Measurements from ENCODE around the gene CHRNB2. TPM values are rescaled to one million over a fixed set of nuclear protein-coding genes. Genes with fewer than 3 reads are reported as not detected.
A peak's percentile ranks its signal among the peaks of the same experiment; 100 is the strongest.

CHRNB2 gene
- total and polyA plus RNA-seq, 2 of the 4 experiments (the other 2 are of a cell fraction): under 0.01 to 0.03 TPM

GRCh38 chr1:154605534-154605933, 38.0 kb downstream of the CHRNB2 start:
- H3K36me3 ChIP-seq (ENCODE audit: control insufficient read depth, insufficient read depth, low read length): peaks cover 22% of the 10 kb centered on the region
- peaks cover 37% of the 10 kb centered on the region for H3K9me1 ChIP-seq (ENCODE audit: insufficient read depth, low read length)
- H3K4ac ChIP-seq (ENCODE audit: low read depth, low read length): no peak overlapping the region
- H3K27me3 ChIP-seq (ENCODE audit: control insufficient read depth, insufficient read depth, low read length): no peaks in the 10 kb centered on the region
- CTCF ChIA-PET: interaction anchor here (1.2 kb wide), 1 partner anchor 11 kb away, joined by 3 read pairs; no protein-coding TSS in a partner anchor
- no peak overlapping the region for H2AFZ ChIP-seq (replicated peaks; ENCODE audit: low read length, poor library complexity)
- no peak overlapping the region for H3K4me3 ChIP-seq (ENCODE audit: insufficient read depth, low read depth, low read length)
- no peak overlapping the region for H3K56ac ChIP-seq (ENCODE audit: extremely low read depth, insufficient read depth, low read length)
- no peaks in the 10 kb centered on the region for H3K9me3 ChIP-seq (ENCODE audit: control insufficient read depth, insufficient read depth, low read length)
- DNase-seq: no peak
- peaks cover 55 to 82% of the 10 kb centered on the region in 2 experiments for H3K79me1 ChIP-seq (ENCODE audit: low read depth in 1 of 2, low read length in 2 of 2)
- H4K20me1 ChIP-seq (ENCODE audit: insufficient read depth, low read length): peaks cover 68% of the 10 kb centered on the region
- no peak overlapping the region for H4K5ac ChIP-seq (ENCODE audit: low read depth, low read length)
- no CpG with 5 or more reads among the region's 2 CpGs for WGBS, 2 experiments (ENCODE audit: extremely low coverage in 2 of 2, insufficient read length in 1 of 2)
- H2AK5ac ChIP-seq (ENCODE audit: low read depth, low read length): no peak overlapping the region
- no peak overlapping the region for H3K18ac ChIP-seq (ENCODE audit: low read depth, low read length)
- H3K4me2 ChIP-seq (ENCODE audit: low read depth, low read length): no peak overlapping the region
- H3K27ac ChIP-seq (ENCODE audit: insufficient read depth, low read length): no peak overlapping the region
- no peak overlapping the region for H3K14ac ChIP-seq (replicated peaks; ENCODE audit: low read depth, low read length)
- no peak overlapping the region for H2BK120ac ChIP-seq (ENCODE audit: low read depth, low read length)
- H3K4me1 ChIP-seq (ENCODE audit: control insufficient read depth, insufficient read depth, low read length): peaks cover 4% of the 10 kb centered on the region
- no TSS peak for BruUV-seq (replicated peaks)
- dilution Hi-C loops (cut with HindIII; ENCODE audit: low sequenced_read_pairs, unreplicated experiment) (no loop called here), intact Hi-C loops (cut with micrococcal nuclease) (loop anchor here (5.0 kb wide), 1 partner anchor 272 kb away; no protein-coding TSS in a partner anchor), in situ Hi-C loops (cut with MboI; ENCODE audit: low sequenced_read_pairs) (no loop called here)
- H2BK20ac ChIP-seq (ENCODE audit: low read depth, low read length): no peak overlapping the region
- H4K91ac ChIP-seq (ENCODE audit: insufficient read depth, low read depth, low read length): no peak overlapping the region
- H3K23ac ChIP-seq (ENCODE audit: low read depth, low read length): peak overlapping the region; percentile 48
- H4K8ac ChIP-seq (ENCODE audit: low read depth in 2 of 2, low read length in 2 of 2): no peak overlapping the region
- no peak for ATAC-seq (ENCODE audit: low read depth)
- H2BK5ac ChIP-seq (ENCODE audit: low read depth, low read length, poor library complexity, severe bottlenecking): no peak overlapping the region
- TF ChIP-seq FOS (IDR thresholded peaks at IDR 0.05; ENCODE audit: low read depth, low read length) (no peak), MAZ (IDR thresholded peaks at IDR 0.05; ENCODE audit: borderline replicate concordance, low read depth, low read length) (no peak), BHLHE40 (IDR thresholded peaks at IDR 0.05; ENCODE audit: low read depth, low read length) (no peak), USF2 (IDR thresholded peaks at IDR 0.05; ENCODE audit: low read depth, low read length) (no peak), RFX5 (IDR thresholded peaks at IDR 0.05; ENCODE audit: low read depth, low read length) (no peak), ELK1 (IDR thresholded peaks at IDR 0.05; ENCODE audit: borderline replicate concordance, low read depth, low read length) (no peak), CEBPB (IDR thresholded peaks at IDR 0.05; ENCODE audit: low read depth, low read length) (no peak), RAD21 (IDR thresholded peaks at IDR 0.05; ENCODE audit: low read length) (no peak)
- POLR2A ChIA-PET (ENCODE audit: unreplicated experiment): no interaction called here
- H3K9ac ChIP-seq (ENCODE audit: low read depth, low read length): no peak overlapping the region
- H2BK15ac ChIP-seq (ENCODE audit: low read depth, low read length): no peak overlapping the region
- no peak overlapping the region for H2AK9ac ChIP-seq (replicated peaks; ENCODE audit: low read depth, low read length, poor library complexity)
